Subcutaneous adipose tissue (tissue), 4 donors: ENCODE data around the gene RGS9. TPM values are rescaled to one million over a fixed set of nuclear protein-coding genes. Genes with fewer than 3 reads are reported as not detected.

Experiments
- total RNA-seq, 4 donors: library from RNA; depleted of rRNA; stranded (reverse); fragments of >200 nt; gene quantifications; one replicate each; pipeline ENCODE4 v1.1.0, GENCODE V29; 2016
- TF ChIP-seq, protein P1 (sequence below): fragments of 450-650 bp; IDR thresholded peaks from one replicate; pipeline ENCODE4 v1.5.1; 2016; ENCODE audit warnings: low read depth, mild to moderate bottlenecking, control low read depth, antibody characterized with exemption, moderate library complexity

RGS9 gene
- total RNA-seq, 4 donors from 2014 or later = 1.5 to 7.5 (median 3.3) TPM

DNA sequence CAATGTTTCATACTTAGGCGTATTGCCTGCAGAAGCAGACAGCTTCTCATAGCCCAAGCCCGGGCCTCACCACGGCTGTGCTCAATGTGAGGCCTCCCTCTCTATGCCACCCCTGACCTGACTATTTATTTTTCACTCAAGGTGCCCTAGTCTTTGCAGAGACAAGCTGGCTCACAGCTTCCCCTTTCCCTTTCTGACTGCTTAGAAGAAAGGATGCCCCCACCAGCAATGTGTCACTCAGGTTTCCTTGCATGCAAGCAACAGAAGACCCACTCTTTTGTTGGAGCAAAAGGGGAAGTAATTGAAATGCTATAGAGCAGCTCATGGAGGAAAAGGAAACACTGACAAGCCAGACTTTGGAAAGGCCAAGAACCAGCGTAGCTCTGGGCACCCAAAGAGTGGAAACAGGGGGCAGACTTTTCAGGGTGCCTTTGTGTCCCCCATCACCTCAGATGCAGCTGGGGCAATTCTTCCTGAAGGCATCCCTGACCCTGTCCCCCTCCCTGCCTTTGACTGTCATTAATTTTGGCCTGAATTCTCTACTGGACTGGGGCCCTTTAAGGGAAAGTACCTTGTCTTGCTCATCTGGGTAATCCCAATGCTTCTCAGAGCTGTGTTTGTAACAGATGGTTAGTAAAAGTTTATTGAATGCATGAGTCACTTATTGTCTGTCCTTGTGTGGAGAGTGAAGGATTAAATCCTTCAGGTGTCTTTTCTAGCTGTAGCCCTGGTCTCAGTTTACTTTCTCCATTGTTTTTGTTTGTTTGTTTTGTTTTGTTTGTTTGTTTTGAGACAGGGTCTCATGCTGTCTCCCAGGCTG lies 17.8 kb downstream of the RGS9 start:
- TF ChIP-seq, protein P1, sequence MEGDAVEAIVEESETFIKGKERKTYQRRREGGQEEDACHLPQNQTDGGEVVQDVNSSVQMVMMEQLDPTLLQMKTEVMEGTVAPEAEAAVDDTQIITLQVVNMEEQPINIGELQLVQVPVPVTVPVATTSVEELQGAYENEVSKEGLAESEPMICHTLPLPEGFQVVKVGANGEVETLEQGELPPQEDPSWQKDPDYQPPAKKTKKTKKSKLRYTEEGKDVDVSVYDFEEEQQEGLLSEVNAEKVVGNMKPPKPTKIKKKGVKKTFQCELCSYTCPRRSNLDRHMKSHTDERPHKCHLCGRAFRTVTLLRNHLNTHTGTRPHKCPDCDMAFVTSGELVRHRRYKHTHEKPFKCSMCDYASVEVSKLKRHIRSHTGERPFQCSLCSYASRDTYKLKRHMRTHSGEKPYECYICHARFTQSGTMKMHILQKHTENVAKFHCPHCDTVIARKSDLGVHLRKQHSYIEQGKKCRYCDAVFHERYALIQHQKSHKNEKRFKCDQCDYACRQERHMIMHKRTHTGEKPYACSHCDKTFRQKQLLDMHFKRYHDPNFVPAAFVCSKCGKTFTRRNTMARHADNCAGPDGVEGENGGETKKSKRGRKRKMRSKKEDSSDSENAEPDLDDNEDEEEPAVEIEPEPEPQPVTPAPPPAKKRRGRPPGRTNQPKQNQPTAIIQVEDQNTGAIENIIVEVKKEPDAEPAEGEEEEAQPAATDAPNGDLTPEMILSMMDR = no peak

DNA sequence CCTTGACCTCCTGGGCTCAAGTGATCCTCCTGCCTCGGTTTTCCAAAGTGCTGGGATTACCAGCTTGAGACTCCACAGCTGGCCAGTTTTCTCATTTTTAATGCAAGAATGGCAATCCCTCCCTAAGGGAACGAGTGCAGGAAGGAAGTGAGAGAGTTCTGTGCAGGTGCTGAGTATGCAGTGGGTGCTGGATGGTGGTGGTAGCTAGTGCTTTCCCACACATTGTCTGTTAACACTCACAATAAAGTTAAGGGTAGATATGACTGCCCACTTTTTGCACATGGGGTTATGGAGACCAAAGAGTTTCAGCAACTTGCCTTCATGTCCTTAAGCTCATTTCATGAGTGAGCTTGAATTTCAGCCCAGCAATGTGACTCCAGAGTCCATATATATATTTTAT lies 18.5 kb downstream of the RGS9 start:
- TF ChIP-seq, protein P1 = no peak

DNA sequence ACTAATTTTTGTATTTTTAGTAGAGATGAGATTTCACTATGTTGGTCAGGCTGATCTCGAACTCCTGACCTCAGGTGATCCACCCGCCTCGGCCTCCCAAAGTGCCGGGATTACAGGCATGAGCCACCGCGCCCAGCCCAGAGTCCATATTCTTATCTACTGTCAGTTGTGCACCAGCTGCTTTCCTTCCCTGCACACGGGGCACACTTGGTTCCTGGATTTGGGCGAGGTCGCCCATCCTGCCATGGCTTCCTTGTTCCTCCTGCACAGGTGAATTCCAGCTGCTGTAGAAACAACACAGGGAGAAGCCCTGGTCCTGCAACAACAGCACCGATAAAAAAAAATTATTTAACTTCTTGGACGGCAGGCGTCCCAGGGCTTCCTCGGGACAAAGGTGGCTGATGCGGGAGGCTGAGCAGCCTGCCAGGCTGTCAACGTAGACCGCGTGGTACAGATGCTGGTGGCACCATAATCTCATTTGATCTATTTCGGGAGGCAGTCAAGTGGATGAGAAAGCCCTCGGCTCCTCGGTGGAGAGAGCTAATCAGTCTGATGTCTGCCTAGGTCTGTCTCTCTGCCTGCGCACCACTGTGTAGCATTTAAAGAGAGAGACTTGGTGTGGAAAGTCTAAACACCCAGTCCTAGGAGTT lies 19.1 kb downstream of the RGS9 start:
- TF ChIP-seq, protein P1 = no peak

DNA sequence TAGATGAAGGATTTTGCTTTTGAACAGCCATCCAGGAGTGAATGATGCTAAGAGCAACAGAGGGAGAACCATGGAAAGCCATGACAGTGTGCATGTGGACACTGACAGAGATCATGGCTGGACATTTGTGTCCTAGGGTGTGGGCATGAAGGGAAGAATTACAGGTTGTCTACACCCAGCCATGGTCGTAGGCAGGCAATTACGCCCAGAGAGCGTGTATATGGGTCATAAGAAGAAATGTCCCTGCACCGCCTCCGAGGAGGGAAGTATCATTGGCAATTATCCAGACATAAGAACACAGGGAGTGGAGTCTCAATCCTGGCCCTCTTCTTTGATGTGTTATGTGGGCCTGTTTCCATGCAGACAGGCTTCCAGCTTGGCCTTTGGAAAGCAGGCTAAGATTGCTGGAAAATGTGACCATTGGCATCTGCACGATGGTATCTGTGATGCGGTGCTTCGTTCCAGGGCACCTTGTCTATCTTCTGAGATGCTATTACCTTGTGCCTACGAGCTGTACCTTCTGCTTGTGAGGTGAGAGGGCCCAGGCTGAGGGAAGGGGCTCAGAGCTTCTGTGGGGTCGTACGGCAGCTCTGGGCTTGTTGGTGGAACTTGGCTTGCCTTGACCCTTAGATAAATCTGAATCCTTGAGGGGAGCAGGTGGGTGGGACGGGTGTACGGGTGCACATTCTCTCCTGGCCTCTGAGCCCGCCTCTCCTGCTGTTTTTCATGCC lies 19.8 kb downstream of the RGS9 start:
- TF ChIP-seq, protein P1 = no peak

DNA sequence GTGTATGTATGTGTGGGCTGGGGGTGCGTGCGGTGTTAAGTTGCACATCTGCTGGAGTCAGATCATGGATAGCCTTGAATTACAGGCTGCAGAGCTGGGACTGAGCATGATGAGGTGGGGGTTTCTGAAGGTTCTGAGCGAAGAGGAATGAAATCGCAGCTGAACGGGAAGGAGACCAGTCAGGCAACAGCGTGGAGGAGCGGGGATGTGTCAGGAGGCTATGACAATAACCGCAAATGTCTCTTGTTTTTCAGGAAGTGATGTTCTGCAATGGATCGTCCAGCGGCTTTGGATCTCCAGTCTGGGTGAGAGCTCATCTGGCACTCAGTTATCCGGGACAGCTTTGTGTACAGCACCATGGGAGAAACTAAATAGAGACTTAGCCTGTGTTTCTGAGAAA lies 20.9 kb downstream of the RGS9 start:
- TF ChIP-seq, protein P1 = no peak

DNA sequence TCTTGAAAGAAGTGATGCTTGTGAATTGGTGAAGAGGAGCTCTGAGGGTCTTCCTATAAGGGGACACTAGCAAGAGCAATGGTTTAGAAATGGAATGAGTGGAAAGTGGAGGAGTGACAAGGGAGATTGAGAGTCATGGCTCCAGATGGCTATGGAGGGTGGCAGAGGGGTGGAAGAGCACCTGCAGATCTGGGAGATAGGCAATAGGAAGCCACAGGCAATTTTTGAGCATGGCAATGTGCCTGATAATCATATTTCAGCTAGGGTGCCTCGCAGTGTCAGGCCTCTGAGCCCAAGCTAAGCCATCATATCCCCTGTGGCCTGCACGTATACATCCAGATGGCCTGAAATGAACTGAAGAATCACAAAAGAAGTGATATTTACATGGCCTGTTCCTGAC lies 21.5 kb downstream of the RGS9 start:
- TF ChIP-seq, protein P1 = no peak

DNA sequence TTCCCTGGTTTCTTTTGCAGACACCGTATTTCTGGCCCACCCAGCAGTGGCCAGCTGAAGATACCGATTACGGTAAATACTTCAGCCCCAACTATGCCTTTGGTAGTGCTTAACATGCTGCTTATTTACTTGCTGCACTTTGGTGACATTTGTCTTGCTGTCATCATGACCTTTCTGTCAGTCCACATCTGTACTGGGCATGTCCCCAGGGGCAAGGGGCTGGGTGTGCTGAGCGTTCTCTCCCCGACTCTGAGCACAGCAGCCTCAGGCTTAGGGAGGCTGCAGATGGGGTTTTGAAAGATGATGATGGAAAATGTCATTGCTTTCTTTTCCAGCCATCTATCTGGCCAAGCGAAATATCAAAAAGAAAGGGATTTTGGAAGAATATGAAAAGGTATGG lies 23.3 kb downstream of the RGS9 start:
- TF ChIP-seq, protein P1 = no peak
